IPS DF 6.9 (cell line): Measurements from ENCODE around the gene CORO2B.

Experiments used
- DNase-seq: peaks from one replicate; pipeline ENCODE4 v3.0.0-alpha.2; 2013; ENCODE audit warnings: low read depth, low spot score
- H3K27ac ChIP-seq: one replicate; pipeline ENCODE4 v1.5.1; 2013; ENCODE audit warnings: low read length, control low read depth
- H3K27me3 ChIP-seq: 2 replicates; pipeline ENCODE4 v1.6.1; 2013; ENCODE audit warnings: mild to moderate bottlenecking, low read length; ENCODE audit not compliant: control insufficient read depth, insufficient read depth
- H3K36me3 ChIP-seq: 2 replicates; pipeline ENCODE4 v1.6.1; 2013; ENCODE audit warnings: low read length; ENCODE audit not compliant: control insufficient read depth, insufficient read depth
- H3K4me1 ChIP-seq: 2 replicates; pipeline ENCODE4 v1.6.1; 2013; ENCODE audit warnings: low read length; ENCODE audit not compliant: control insufficient read depth, insufficient read depth
- H3K4me3 ChIP-seq: 2 replicates; pipeline ENCODE4 v1.5.1; 2013; ENCODE audit warnings: mild to moderate bottlenecking, low read length
- H3K9me3 ChIP-seq: 2 replicates; pipeline ENCODE4 v1.6.1; 2013; ENCODE audit warnings: low read length, inconsistent platforms; ENCODE audit not compliant: control insufficient read depth, insufficient read depth
- WGBS: extraction: QIAGEN DNeasy Blood & Tissue Kit; methylation state at CpG from one replicate; pipeline ENCODE4 v1.1.7; 2013; ENCODE audit warnings: mixed read lengths, missing lambda C conversion rate; ENCODE audit not compliant: insufficient read length, insufficient coverage; 5-methylcytosine and 5-hydroxymethylcytosine counted together

CORO2B gene

DNA sequence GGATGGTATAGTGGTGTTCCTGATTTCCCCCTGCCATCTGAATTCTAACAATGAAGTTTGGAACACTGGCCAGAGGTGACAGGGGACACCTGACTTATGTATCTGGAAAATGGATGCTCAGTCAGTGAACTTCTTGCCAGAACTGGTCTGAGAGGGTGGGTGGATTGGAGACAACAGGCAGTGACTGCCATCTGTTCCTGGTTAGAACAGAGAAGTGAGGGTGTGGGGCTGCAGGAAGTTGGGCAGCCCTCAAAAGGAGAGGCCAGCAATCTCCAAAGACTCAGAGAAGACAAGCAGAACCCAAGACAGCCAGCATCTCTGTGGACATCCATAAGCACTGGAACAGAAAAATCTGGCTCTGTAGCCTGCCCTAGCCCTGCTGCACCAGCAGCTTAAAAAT, 191.4 kb downstream of the CORO2B start:
- no peak for DNase-seq
- H3K9me3 ChIP-seq, result no peaks in the 10 kb centered on the region
- H3K27ac ChIP-seq, result no peak overlapping the region

DNA sequence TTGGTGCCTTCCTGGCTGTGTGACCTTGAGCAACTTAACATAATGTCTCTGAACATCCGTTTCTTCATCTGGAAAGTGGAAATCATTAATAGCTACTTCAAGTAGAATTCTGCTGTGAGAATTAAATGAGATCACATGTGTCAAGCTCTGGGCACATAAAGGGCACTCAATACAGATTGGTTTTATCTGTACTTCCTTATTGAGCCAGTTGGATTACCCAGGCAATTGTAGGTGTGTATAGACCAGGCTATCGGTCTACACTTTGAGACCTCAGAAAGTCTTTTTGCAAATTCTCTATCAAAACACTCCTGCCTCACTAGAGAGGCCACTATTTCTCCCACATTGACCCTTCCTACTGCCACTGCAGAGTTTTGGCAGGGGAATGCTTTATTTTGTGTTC, 194.2 kb downstream of the CORO2B start:
- Histone ChIP-seq H3K9me3 (no peaks in the 10 kb centered on the region), H3K27ac (no peak overlapping the region), H3K36me3 (no peaks in the 10 kb centered on the region), H3K4me1 (no peaks in the 10 kb centered on the region; the same call in 1 of the 2 replicates), H3K4me3 (no peak overlapping the region), H3K27me3 (no peaks in the 10 kb centered on the region)
- no peak for DNase-seq
- WGBS, result no CpG with 5 or more reads among the region's 2 CpGs

More for the DNA sequence above, 191.4 kb downstream of the CORO2B start:
- Histone ChIP-seq H3K36me3 (no peaks in the 10 kb centered on the region), H3K4me3 (no peak overlapping the region), H3K27me3 (no peaks in the 10 kb centered on the region), H3K4me1 (no peaks in the 10 kb centered on the region)

DNA sequence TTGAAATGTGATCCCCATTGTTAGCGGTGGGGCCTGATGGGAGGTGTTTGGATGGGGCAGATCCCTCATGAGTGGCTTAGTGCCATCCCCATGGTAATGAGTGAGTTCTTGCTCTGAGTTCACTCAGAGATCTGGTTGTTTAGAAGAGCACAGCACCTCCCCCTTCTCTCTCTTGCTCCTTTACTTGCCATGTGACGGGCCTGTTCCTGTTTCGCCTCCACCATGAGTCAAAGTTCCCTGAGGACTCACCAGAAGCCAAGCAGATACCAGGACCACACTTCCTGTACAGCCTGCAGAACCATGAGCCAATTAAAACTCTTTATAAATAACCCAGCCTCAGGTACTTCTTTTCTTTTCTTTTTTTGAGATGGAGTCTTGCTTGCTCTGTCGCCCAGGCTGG, 195.3 kb downstream of the CORO2B start:
- Histone ChIP-seq H3K4me3 (no peak overlapping the region), H3K27me3 (no peaks in the 10 kb centered on the region), H3K27ac (no peak overlapping the region), H3K4me1 (no peaks in the 10 kb centered on the region; the same call in 1 of the 2 replicates), H3K9me3 (no peaks in the 10 kb centered on the region), H3K36me3 (no peaks in the 10 kb centered on the region)
- no CpG with 5 or more reads among the region's 4 CpGs for whole genome bisulfite sequencing
- no peak for DNase-seq

DNA sequence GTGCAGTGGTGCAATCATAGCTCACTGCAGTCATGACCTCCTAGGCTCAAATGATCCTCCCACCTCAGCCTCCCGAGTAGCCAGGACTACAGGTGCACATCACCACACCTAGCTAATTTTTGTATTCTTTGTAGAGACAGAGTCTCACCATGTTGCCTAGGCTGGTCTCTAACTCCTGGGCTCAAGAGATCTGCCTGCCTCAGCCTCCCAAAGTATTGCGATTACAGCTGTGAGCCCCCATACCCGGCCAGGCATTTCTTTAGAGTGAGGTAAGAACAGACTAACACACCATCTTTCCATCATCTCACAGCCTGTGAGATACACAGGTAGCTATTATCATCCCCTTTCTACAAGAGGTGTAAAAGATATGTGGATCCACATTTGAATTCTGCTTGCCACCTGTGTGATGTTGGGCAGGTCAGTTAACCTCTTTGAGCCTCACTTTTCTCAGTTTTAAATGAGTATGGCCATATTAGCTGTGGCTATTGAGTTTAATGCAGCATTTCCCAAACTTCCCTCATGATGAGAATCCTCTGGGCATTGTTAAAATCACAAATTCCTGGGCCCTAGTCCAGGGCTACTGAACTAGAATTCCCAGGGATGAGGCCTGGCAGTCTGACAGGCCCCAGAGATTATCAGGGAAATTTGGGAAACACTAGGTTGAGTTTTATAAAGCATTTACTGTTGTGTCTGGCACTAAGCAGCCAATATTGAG, 195.9 kb downstream of the CORO2B start:
- Histone ChIP-seq H3K4me1 (no peaks in the 10 kb centered on the region; the same call in 1 of the 2 replicates), H3K27me3 (no peaks in the 10 kb centered on the region)
- no CpG with 5 or more reads among the region's 3 CpGs for WGBS

DNA sequence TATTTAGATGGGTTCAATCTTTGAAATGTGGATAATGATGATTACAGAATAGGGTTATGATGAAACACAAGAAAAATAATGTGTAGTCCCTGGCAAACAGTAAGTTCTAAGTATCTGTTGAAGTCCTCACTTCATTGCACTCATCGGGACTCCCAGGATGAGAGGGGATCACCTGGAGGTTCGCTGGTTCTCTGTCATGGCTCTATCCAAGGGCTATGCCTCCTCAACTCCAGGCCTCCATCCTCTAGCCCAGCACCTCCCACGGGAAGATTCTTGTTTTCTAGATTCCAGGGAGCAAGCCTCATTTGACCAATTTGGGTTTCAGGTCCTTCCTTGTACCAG, 196.4 kb downstream of the CORO2B start:
- WGBS, result no CpG with 5 or more reads among the region's 3 CpGs
- Histone ChIP-seq H3K27ac (no peak overlapping the region), H3K4me3 (no peak overlapping the region), H3K27me3 (no peaks in the 10 kb centered on the region), H3K36me3 (0 out of 2 replicates have a peak, but pooled peaks cover 1% of the 10 kb centered on the region), H3K4me1 (no peaks in the 10 kb centered on the region; the same call in 1 of the 2 replicates), H3K9me3 (no peaks in the 10 kb centered on the region)
- DNase-seq, result no peak

More for the DNA sequence above, 195.9 kb downstream of the CORO2B start:
- no peak overlapping the region for H3K27ac ChIP-seq
- H3K36me3 ChIP-seq, result no peaks in the 10 kb centered on the region
- no peak for DNase-seq
- H3K9me3 ChIP-seq, result no peaks in the 10 kb centered on the region
- H3K4me3 ChIP-seq, result no peak overlapping the region

DNA sequence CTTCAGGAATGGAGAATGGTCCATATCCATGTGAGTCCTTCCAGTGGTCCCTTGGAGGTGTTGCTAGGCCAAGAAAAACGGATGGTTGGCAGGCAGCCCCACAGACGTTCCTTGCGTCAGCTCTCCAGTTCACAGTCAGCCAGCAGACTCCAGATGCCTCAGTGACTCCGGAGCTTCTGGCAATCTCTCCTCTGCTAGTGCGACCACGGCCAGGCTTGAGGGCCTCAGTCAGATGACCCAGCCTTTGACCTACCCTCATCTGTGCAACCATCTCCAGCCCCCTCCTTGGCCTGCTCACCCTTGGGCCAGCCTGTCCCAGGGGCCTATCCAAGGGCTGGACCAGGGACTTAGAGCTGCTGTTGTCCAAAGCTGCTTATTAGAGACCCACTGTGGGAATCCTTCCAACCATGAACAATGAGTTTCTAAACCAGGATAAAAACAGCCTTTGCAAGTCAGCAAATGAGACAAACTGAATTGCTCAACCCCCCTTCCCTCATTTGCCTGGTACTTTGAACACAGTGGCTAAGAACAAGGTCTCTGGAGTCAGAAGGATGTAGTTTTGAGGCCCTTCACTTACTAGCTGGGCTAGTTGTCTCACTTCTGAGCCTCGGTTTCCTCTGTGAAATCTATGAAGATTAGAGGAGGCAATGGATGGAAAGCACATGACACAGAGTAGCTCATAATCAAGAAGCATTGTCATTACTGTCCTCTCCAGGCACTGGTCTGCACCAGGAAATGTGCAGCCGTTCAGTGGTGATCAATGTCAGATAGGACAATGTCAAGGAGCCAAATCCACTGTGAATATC, 197.1 kb downstream of the CORO2B start:
- H3K4me1 ChIP-seq, result no peaks in the 10 kb centered on the region; the same call in 1 of the 2 replicates
- H3K27me3 ChIP-seq, result no peaks in the 10 kb centered on the region
- H3K36me3 ChIP-seq, result 0 out of 2 replicates have a peak, but pooled peaks cover 6% of the 10 kb centered on the region
- no peak for DNase-seq
- no CpG with 5 or more reads among the region's 8 CpGs for WGBS
- no peak overlapping the region for H3K4me3 ChIP-seq
- H3K9me3 ChIP-seq, result no peaks in the 10 kb centered on the region
- no peak overlapping the region for H3K27ac ChIP-seq

DNA sequence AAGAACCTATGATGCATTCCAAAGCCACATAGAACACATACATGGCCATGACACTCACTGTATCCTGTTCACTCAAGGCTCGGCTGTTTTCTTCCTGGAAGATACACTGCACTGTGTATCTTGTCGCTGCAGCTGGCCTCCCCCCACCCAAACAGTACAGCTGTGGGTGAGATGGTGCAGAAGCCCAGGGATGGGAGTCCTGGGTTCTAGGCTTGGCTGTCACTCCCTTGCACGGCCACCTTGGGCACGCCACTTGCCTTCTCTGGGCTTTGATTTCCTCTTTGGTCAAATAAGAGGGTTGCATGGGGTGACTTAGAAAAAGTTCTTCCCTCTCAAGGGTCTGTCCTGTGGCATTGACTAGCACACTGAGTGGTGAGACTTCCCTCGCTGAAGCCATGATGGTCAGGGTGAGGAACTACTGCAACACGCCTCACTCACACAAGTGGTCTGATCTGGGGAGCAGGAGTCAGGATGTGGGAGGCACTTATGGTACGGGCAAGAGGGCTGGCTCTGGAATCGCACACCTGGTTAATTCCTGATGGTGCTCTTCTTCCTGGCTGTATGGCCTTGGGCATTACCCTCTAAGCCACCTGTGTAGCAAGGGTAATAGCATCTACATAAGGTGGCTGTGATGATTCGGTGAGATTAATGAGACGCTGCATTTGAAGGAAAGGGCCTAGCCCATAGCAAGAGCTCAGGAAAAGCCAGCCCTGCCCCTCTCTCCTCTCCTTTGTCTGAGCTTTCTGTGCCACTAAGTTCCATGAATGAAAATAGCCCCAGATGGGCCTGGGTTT, 197.9 kb downstream of the CORO2B start:
- H3K27ac ChIP-seq, result no peak overlapping the region
- no peaks in the 10 kb centered on the region for H3K9me3 ChIP-seq
- no peak for DNase-seq
- no CpG with 5 or more reads among the region's 10 CpGs for WGBS
- H3K4me1 ChIP-seq, result no peaks in the 10 kb centered on the region; the same call in 1 of the 2 replicates
- no peak overlapping the region for H3K4me3 ChIP-seq
- H3K27me3 ChIP-seq, result no peaks in the 10 kb centered on the region
- H3K36me3 ChIP-seq, result 0 out of 2 replicates have a peak, but pooled peaks cover 6% of the 10 kb centered on the region
